GM18519 (cell line): ENCODE data around the gene LGR5.
"Not testable (repeated sequence)": the region's sequence is repeated elsewhere in the genome, so short reads cannot be mapped to it uniquely, and the experiment has no call there.

Experiments used
- ATAC-seq: cut with Tn5 transposase; IDR thresholded peaks from one replicate; pipeline ENCODE4 v1.9.1; 2021; ENCODE audit warnings: mild to moderate bottlenecking, moderate library complexity; ENCODE audit not compliant: unreplicated experiment, low FRiP score

LGR5 gene

GRCh38 chr12:71541583-71541982, 102.0 kb downstream of the LGR5 start:
- no peak for ATAC-seq

- no peak for ATAC-seq
These were observed 106.8 kb downstream of the LGR5 start for GRCh38 chr12:71546322-71546861.

- no peak for ATAC-seq
These were observed 109.3 kb downstream of the LGR5 start for GRCh38 chr12:71548893-71549292.

GRCh38 chr12:71551529-71551928, 111.9 kb downstream of the LGR5 start:
- ATAC-seq, result no peak

- no peak for ATAC-seq
These were observed 113.3 kb downstream of the LGR5 start for GRCh38 chr12:71552728-71553501.

- no peak for ATAC-seq
These were observed 115.6 kb downstream of the LGR5 start for GRCh38 chr12:71555191-71555590.

GRCh38 chr12:71555789-71556188, 116.2 kb downstream of the LGR5 start:
- not testable (repeated sequence) for ATAC-seq

GRCh38 chr12:71556448-71556847, 116.8 kb downstream of the LGR5 start:
- no peak for ATAC-seq

- no peak for ATAC-seq
These were observed 117.3 kb downstream of the LGR5 start for GRCh38 chr12:71556875-71557274.

- no peak for ATAC-seq
These were observed 118.8 kb downstream of the LGR5 start for GRCh38 chr12:71558445-71558844.

- ATAC-seq, result no peak
These were observed 123.3 kb downstream of the LGR5 start for GRCh38 chr12:71562676-71563595.

GRCh38 chr12:71565535-71565934, 125.9 kb downstream of the LGR5 start:
- no peak for ATAC-seq

- ATAC-seq, result no peak
These were observed 127.1 kb downstream of the LGR5 start for GRCh38 chr12:71566655-71567054.

- ATAC-seq, result no peak
These were observed 127.9 kb downstream of the LGR5 start for GRCh38 chr12:71567537-71567936.

GRCh38 chr12:71569885-71570284, 130.3 kb downstream of the LGR5 start:
- not testable (repeated sequence) for ATAC-seq

- no peak for ATAC-seq
These were observed 136.9 kb downstream of the LGR5 start for GRCh38 chr12:71576496-71576895.

GRCh38 chr12:71578694-71579258, 139.2 kb downstream of the LGR5 start:
- no peak for ATAC-seq

- ATAC-seq, result no peak
These were observed 141.6 kb downstream of the LGR5 start for GRCh38 chr12:71581206-71581605.

GRCh38 chr12:71582925-71583324, 143.3 kb downstream of the LGR5 start:
- ATAC-seq, result no peak

GRCh38 chr12:71584356-71584755, 144.8 kb downstream of the LGR5 start:
- no peak for ATAC-seq

GRCh38 chr12:71585218-71585617, 145.6 kb downstream of the LGR5 start:
- no peak for ATAC-seq
